HG03378 (cell line): ENCODE measurements around the gene MYO5A.
"Not testable (repeated sequence)": the region's sequence is repeated elsewhere in the genome, so short reads cannot be mapped to it uniquely, and the experiment has no call there.

Source experiments
- ATAC-seq: cut with Tn5 transposase; IDR thresholded peaks from one replicate; pipeline ENCODE4 v1.9.1; 2021; ENCODE audit warnings: mild to moderate bottlenecking, moderate library complexity; ENCODE audit not compliant: unreplicated experiment

MYO5A gene

DNA sequence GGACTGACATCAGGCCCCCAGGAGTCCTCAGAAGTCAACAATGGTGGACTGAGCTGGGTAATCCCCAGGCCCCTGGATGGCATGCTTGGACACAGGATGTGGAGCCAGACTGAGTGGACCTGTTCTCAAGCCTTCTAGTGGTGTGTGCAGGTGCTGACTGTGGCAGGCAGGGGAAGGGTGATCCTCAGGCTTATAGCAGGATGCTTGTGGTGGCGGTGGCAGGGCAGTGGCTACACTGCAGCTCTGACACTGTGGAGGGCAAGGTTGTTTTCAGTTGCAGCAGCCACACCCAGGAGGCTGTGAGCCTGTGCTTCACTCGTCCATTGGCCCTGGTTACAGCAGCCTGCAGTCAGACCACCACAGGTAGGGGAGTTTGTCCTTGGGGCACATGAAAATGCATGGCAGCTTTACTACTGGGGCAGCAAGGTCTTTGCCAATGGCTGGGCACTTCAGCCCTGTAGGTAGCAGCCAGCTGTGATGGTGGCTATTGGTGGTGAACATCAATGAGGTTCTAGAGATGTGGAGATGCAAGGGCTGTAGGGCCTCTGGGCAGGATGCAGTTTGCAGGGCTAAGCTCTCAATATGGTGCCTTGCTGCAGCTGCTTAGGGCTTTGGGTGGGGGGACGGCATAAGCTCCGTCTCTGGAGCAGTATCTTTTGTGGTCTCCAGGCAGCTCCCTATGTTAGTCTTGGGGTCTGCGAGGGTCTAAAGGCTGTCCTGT is 17.5 kb upstream of the MYO5A start:
- ATAC-seq: no peak

DNA sequence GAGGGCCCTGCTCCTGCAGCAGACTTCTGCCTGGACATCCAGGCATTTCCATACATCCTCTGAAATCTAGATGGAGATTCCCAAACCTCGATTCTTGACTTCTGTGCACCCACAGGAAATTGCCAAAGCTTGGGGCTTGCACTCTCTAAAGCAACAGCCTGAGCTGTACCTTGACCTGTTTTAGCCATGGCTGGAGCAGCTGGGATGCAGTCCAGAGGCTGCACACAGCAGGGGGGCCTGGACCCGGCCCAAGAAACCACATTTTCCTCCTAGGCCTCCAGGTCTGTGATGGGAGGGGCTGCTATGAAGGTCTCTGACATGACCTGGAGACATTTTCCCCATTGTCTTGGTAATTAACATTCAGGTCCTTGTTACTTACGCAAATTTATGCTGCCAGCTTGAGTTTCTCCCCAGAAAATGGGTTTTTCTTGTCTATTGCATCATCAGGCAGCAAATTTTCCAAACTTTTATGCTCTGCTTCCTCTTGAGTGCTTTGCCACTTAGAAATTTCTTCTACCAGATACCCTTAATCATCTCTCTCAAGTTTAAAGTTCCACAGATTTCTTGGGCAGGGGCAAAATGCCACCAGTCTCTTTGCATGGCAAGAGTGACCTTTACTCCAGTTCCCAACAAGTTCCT is 11.8 kb upstream of the MYO5A start:
- ATAC-seq: no peak

- no peak for ATAC-seq
These were observed 8.8 kb upstream of the MYO5A start for GRCh38 chr15:52537459-52537858.

DNA sequence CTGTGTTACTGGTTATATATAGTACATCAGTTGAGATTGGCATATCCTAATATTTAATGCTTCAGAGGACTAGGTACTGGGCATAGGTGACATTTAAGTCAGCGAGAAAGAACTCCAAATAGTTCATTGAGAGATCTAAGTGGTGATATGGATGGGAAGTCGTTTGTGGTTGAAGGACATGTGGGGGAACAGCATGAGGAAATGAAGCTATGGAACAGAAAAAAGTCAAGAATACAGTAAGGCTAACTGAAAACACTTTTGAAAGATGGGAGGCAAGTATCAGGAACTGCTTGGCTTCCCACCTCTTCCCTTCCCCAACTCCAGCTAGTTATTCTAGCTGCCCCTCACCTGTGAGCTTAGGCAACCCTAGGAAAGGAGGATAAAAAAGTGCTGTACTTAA is 3.7 kb upstream of the MYO5A start:
- ATAC-seq: no peak

- no peak for ATAC-seq
These were observed 1.3 kb upstream of the MYO5A start for GRCh38 chr15:52529940-52530339.

- peak; percentile 3 for ATAC-seq
These were observed 753 bp upstream of the MYO5A start for GRCh38 chr15:52529341-52529924.

DNA sequence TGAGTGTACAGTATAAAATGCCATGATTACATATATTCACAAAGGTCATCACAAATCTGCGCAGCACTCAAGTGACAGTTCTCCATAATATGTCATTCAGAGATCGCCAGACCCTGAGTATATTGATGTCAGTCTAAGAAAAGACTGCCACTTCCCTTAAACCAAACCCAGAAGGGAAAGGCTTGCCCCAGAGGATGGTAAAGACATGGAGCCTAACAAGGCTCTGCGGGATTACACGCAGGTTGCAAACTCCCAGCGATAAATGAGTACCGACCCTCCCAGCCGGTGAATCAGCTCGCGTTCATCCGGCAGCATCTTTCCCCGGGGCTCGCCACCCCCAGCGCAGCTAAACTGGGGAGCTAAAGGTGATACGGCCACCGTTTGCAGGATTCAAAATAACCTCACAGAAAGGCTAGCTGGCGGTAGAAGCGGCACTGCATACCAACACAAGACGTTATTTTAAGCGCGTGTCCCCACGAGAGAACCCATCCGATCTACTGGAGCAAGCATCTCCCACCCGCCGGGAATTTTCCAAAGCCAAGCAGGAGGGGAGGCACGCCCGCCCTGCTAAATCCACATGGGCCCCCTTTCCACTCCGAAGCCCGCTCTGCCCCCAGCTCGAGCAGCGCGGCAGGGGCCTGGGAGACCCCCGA is 643 bp downstream of the MYO5A start:
- peak; percentile 8 for ATAC-seq

GRCh38 chr15:52527196-52527910 is 1.3 kb downstream of the MYO5A start:
- ATAC-seq: no peak

- ATAC-seq: no peak
These were observed 4.2 kb downstream of the MYO5A start for GRCh38 chr15:52524223-52525136.

DNA sequence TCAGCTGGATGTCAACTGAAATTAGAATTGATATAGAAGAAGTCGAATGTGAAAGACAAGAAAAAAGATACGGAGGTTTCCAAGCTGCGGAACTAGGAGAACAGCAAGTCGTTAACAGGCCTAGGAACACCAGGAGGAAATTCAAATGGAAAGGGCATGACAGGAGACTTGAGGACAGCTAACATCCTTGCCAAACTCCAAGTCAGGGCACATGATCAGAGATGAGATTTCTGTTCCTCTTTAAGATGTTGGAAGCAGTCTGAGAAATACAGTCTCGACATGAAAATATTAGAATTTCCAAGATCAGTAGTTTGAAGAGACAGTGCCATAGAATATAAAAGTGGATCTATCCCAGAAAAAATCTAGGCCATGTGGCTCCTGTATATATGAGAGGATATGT is 5.0 kb downstream of the MYO5A start:
- ATAC-seq: no peak

GRCh38 chr15:52523192-52523591 is 5.5 kb downstream of the MYO5A start:
- no peak for ATAC-seq

DNA sequence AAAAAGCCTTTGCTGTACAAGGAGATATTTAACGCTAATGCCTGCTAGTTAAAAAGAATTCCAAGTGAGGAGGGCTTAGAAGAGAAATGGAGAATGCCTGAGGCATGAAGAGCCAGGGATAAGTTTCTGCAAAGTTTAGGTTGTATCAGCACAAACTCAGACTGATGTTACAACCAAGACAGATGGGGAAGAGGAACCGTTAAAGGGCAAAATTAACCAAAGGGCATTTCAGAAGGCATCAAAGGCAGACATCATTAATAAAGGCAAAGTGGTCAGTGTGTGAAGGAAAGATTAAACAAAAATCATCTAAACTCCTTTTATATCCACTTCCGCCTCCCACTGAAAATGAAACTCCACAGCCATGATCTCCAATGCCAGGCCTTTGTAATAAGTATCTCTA is 7.0 kb downstream of the MYO5A start:
- ATAC-seq: no peak

- ATAC-seq: no peak
These were observed 8.3 kb downstream of the MYO5A start for GRCh38 chr15:52520421-52520820.

DNA sequence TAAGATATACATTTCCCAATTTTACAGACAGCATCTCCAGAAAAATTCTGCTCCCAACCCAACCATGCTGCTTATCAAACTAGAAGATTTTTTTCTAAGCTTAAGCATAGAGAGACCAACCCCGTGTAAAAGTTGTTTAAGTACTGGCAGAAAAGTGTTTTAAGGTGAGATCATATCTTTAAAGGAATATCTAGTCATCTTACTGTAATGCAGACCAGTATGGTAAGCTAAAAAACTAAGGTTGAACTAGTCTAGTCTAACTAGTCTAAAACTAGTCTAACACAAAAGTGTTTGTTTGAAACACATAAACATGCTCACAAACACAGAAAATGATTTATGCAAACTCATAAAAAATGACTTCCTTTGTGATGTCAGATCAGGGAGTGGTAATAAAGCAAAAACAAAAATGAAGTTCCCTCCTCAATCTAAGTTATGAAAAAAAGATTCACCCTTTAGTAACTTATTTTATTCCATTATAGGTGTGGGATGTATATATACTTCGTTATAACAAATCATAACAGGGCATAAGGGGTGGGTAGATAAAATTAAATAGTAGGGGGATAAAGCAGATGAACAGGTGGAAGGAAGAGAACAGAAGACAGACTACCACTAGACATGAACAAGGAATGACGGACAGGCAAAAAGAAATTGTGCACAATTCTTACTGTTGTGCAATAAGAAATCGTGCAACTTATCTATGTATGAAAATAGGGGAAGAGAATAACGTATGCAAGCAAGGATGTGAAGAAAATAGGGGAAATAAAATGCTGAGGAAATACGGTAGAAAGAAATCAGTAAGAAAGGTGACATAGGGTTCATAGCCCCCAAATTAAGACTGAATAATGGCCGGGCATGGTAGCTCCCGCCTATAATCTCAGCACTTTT is 10.0 kb downstream of the MYO5A start:
- no peak for ATAC-seq

DNA sequence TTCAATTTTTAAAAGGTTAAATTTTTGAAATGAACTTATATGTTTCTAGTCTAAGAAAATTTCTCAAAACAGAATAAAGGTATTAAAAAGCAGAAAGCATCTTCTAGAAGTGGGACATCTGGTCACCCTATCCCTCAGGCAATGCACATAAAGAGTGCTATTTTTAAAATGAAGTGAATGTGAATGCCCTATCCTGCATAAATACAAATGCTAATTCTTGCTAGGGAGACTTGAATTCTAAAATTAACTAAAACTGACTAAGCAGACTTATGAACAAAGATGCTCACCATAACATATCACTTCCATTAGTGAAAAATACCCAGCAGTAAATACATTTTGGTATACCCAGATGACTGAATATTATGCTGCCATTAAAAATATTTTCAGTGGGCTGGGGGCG is 11.7 kb downstream of the MYO5A start:
- no peak for ATAC-seq

DNA sequence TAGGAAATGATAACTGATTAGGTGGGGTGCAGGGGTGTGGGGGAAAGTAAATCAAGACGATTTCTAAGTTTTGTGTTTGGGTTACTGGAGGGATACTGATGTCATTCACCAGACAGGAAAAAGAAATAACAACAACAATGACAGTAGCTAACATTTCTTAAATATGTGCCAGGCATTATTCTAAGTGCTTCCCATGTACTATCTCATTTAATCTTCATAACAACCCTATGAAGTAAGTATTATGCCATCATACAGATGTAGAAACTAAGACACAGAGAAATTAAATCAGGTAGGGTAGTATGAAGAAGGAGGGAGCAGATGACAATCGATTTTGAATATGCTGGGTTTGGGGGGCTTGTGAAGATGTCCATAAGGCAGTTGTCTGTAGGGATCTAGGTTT is 13.3 kb downstream of the MYO5A start:
- ATAC-seq: no peak

GRCh38 chr15:52514482-52514881 is 14.2 kb downstream of the MYO5A start:
- no peak for ATAC-seq

GRCh38 chr15:52512869-52513268 is 15.8 kb downstream of the MYO5A start:
- not testable (repeated sequence) for ATAC-seq

DNA sequence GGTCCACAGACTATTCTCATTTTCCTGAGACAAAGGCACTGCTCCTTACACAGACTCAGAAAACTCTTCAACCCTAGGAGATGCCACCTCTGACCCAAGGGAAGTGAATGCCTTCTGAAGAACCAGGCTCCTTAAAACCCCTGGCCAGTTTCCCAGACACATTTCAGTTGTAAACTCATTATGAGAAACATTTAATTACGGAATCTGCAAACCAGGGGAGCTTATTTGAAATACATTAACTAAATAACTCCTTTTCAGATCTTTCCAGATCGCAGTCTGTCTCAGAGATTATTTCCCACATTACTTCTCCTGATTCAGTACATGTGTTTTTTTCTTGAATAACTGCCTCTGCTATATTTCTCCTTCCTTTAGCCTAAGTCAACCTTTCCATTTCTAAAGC is 17.6 kb downstream of the MYO5A start:
- no peak for ATAC-seq
